Stimulated activated CD8-positive, alpha-beta memory T cell treated with anti-CD3 and anti-CD28 coated beads, Interleukin-2, amount 100 ng/mL, for 1 hour (primary cell): Measurements from ENCODE around the gene POMT1.
A peak's percentile ranks its signal among the peaks of the same experiment; 100 is the strongest.

Source experiments
- DNase-seq, 2 donors: peaks; one replicate each; pipeline ENCODE4 v3.0.0-alpha.2; 2020; ENCODE audit warnings: low read depth in 2 of 2

POMT1 gene

DNA sequence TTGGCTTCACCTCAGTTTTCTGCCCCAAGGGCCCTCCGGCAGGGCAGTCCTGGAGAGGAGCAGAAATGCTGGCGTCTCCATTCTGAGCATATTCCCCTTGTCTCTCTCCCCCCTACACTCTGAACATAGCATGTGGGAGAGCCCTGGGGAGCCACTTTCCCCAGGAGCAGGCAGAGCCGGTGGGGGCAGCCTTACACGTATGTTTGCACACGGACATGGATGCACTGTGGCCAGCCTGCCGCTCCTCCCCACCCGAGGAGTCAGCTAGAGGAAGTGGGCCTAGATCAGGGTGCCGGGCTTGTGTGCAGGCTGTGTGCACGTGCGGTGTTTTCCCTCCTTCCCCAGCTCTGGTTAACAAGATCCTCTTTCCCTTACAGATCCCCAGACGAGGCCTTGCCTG is 25.4 kb upstream of the POMT1 start:
- DNase-seq, result no peak

DNA sequence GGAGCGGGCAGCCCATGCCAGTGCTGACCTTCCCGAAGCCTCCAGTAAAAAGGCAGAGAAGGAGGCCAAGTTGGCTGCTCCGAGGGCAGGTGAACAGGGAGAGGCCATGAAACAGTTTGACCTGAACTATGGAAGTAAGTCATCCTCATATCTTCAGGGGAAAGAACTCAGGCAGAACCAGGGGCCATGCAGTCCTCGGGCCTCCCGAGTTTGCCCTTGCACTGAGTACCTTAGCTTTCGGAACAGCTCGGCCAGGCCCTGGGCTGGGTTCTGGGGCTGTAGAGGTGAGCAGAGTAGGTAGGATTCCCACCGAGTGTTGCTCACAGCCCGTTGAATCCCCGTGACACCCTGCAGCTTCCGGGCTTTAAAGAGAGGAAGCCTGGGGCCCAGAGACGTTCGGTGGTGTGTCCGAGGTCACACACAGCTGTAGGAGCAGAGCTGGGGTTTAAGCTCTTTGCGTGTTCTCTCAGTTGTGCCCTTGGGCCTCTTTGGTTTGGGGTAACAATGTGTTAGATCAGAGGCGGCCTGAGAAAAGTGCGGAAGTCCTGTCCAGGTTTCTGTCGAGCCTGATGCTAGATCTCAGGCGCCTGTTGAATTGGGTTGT is 24.8 kb upstream of the POMT1 start:
- DNase-seq, result no peak

GRCh38 chr9:131478421-131478868 is 24.3 kb upstream of the POMT1 start:
- peak; percentile 8 to 35 for DNase-seq

DNA sequence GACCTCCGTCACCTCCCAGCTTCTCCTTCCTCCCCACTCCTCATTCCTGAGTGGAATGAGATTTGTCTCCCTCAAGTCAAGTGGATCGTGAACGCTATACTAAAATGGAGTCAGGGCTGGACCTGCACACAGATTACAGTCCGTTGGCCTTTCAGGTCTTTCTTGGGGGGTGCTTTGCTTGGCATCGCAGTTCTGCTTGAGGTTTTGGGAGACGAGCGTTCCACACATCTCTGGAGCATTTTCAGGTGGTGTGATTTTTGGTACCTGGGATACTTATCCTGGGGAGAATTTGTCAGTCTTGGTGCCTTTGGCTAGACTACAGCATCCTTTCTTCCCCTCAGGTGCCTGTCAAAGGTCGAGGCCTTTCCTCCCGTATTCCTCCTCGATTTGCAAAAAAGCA is 23.8 kb upstream of the POMT1 start:
- no peak for DNase-seq

DNA sequence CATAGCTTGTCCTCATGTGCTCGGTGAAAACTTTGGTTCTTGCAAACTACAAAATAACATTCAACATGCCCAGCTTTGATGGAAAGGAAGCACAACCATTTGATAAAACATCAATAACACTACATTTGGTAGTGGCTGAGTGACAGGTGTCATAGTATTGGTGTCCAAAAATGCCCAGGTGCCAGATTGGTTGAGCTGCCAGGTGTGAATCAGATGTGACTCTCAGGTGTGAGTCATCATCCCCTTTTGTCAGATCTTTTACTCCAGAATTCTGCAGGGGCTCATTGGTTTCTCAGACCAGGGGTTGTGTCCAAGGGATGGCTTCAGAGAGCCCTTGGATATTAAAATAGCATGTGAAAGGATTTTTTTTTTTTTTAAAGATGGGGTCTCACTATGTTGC is 22.5 kb upstream of the POMT1 start:
- no peak for DNase-seq

DNA sequence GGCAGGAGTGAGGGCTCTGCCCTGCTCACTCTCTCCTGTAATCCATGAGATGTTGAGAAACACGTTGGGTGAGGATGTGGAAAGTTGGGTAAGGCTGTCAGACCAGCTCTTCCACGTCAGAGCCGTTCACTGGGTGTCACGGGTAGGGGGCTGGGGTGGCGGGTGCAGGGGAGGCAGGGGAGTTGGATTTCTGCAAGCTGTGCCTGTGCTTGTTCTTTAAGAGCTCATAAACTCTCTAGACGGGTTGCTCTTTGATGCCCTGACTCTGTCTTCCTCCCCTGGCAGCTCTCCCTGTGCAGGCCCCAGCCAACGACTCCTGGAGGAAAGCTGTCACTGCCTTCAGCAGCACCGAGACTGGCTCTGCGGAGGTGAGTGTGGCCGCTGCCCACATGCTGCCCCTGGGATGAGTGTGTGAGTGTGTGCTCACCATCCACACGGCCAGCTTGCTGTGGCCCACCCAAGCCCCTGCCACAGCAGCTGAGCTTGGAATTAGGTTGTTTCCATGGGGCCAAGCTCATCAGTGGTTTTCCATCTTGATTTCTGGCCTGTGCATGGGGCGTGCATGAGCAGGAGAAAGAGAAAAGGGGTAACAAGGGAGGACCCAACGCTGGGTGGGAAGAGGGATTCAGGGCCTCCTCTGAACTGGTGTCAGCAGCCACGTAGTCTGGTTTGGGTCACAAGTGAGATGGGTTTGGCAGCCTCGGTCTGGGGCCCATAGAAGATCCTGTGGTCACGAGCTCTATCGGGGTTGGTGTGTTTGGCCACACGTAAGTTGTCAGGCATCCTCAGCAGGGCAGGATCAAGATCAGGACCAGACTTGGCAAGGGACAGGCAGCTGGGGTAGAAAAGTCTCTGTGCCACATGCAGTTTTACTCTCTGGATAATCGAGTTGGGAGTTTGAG is 21.0 kb upstream of the POMT1 start:
- DNase-seq, result no peak

DNA sequence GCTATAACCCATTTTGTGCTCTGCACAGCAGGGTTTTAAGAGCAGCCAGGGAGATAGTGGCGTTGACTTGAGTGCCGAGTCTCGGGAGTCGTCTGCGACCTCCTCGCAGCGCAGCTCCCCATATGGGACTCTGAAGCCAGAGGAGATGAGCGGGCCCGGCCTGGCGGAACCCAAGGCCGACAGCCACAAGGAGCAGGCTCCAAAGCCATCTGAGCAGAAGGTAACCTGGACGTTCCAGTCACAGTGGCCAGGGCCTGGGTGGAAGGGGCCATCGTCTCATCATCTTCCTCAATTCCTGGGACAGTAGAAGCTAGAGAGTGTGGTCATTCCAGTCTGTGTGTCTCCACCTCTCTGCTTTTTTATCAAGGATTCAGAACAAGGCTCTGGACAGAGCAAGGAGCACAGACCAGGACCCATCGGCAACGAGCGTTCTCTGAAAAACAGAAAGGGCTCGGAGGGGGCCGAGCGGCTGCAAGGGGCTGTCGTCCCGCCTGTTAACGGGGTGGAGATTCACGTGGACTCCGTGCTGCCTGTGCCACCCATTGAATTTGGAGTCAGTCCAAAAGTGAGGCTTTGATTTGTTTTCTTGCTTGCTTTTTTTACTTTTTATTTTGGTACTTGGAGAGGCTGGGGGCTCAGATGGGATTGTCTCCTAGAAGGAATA is 20.2 kb upstream of the POMT1 start:
- no peak for DNase-seq

DNA sequence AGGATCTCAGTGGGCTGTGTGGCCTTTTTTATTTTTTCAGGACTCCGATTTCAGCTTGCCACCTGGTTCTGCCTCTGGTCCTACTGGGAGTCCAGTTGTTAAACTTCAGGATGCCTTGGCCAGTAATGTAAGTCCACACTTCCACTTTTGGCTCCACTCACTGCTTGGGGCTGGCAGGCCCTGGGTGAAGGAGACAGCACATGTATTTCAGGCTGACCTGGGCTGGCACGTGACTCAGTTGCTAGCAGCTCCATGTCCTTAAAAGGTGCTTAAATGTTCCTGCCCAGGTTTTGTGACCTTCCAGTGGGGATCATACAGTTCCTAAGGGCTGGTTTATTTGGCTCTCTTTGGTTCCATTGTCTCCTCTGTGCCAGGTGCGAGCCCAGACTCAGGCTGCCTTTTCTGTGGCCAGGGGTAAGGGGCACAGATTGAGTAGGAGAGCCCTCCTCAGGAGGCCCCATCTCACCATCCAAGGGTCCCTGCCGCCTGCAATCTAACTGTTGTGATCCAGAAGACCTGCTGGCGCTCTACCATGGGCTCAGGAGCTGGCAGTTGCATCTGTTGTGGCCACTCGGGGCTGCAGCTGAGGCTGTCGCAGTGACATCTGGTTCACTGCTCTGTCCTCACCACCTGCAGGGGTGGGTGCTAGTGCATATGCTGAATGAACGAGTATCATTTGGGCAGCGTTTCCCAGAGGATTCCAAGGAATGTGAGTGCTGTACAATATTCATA is 19.2 kb upstream of the POMT1 start:
- DNase-seq, result no peak

GRCh38 chr9:131484051-131484445 is 18.7 kb upstream of the POMT1 start:
- no peak for DNase-seq

DNA sequence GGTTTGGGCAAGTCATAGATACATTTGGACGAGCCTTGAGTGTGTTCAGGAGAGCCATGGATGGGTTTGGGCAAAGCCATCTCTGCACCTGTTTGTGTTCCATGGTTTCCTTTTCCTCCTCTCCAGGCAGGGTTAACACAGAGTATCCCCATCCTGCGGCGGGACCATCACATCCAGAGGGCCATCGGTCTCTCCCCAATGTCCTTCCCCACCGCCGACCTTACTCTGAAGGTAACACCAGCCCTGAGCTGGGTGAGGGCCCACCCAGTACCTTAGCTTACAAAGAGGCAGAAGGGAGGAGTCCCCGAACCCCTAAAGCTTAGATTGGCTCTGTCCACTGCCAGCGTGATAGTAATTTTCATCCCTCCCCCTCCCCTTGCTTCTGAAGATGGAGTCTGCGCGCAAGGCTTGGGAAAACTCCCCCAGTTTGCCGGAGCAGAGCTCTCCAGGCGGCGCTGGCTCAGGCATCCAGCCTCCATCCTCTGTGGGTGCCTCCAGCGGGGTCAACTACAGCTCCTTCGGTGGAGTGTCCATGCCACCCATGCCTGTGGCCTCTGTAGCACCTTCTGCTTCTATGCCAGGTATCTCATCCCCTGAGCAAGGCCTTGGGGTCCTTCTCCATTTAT is 18.0 kb upstream of the POMT1 start:
- DNase-seq, result no peak

GRCh38 chr9:131485206-131485605 is 17.5 kb upstream of the POMT1 start:
- no peak for DNase-seq

DNA sequence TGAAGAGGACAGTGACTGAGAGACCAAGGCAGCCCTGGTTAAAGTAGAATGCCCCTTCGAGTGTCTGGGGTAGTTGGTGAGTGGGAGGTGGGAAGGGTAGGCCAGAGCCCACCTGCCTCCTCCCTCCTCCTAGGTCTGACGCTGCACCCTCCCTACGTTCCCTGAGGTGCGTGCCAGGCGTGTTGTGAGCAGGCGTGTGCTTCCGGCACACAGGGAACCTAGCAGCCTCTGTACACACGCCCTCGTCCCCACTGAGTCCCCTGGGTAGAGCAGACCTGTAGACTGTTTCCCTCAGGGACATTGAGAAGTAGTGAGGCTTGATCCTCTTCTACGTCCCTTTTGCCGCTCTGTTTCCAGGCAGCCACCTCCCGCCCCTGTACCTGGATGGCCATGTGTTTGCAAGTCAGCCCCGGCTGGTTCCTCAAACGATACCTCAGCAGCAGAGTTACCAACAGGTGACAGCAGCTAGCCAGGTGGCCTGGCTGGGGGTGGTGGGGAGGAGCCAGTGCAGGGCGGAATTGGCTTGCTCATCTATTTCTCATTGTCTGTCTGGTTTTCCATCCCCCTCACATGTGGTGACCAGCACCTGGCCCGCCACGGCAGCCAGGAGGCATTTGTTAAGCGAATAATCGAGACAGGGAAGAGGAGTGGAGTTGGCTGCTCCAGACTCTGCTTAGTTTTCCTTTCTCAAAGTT is 16.8 kb upstream of the POMT1 start:
- no peak for DNase-seq

- no peak for DNase-seq
Observed at GRCh38 chr9:131487001-131487400, 15.7 kb upstream of the POMT1 start.

- DNase-seq, result no peak
Observed at GRCh38 chr9:131487621-131488031, 15.1 kb upstream of the POMT1 start.

- DNase-seq, result no peak
Observed at GRCh38 chr9:131490514-131490913, 12.2 kb upstream of the POMT1 start.

DNA sequence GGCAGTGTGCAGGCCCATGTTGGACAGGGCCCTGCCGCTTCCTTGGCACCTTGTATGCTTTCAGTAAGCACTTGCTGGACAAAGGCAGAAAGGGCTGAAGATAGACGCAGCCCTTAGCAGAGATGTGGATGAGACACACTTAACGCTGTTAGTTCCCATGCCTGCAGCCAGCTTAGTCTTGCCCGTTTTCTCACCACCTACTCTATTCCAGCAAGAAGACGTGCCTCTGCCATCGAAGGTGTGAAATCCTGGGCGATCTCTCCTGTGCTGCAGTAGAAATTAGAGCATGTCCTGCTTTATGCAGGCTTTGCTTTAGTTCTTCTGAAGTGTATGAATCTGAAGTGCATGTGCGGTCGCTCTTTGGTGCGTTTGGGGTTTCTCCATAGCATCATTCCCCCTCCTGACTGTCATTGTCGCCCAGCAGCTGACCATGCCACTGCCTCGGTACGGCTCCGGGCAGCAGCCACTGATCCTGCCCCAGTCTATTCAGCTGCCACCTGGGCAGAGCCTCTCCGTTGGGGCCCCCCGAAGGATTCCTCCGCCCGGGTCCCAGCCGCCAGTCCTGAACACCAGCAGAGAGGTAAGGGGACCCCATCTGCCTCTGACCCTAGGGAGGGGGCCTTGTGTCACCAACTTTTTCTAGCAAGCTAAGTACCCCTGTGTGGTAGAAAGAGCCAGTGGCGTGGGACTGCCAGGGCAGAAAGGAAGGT is 11.6 kb upstream of the POMT1 start:
- DNase-seq, result no peak

- no peak for DNase-seq
Observed at GRCh38 chr9:131492070-131492469, 10.6 kb upstream of the POMT1 start.

GRCh38 chr9:131494296-131494870 is 8.3 kb upstream of the POMT1 start:
- no peak for DNase-seq

GRCh38 chr9:131495785-131496184 is 6.9 kb upstream of the POMT1 start:
- no peak for DNase-seq

DNA sequence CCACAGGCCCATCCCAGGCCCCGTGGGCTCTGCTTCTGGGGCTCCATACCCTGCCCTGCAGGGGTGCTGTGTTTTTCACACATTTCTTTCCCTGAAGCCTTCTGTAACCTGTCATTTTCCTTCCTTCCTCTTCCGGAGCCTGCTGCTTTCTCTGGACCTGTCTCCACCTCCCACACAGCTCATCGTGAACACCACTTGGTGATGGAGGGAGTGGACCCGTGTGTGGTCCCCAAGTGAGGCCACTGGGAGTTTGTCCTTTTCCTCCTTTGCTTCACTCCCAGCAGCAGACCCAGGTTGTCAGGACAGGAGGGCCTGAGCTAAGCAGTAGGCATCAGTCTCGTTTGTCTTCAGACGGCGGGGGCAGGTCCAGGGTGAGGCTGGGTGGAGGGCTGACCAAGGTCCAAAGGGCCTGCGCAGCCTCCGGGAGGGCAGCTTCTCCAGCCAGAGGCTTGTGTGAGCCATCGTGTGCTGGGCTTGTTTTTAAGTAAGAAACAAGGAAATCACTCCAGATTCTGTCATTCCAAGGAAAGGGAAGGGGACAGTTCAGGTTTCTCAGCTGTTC is 5.8 kb upstream of the POMT1 start:
- no peak for DNase-seq
